ENCODE measurements around the gene P2RY12.

Gene P2RY12

GRCh38 chr3:151410891-151411559 lies 26.5 kb upstream of the P2RY12 start:
- DNase-seq (ENCODE audit: low read depth), result peak; percentile 11
- TF ChIP-seq CTCF (IDR thresholded peaks at IDR 0.05; ENCODE audit: low read length, missing control alignments), result no peak
- no peak overlapping the region for H3K4me3 ChIP-seq (replicated peaks; ENCODE audit: low read depth, low read length)

- DNase-seq (ENCODE audit: low read depth), result no peak
- no peak for TF ChIP-seq CTCF (IDR thresholded peaks at IDR 0.05; ENCODE audit: low read length, missing control alignments)
- no peak overlapping the region for H3K4me3 ChIP-seq (replicated peaks; ENCODE audit: low read depth, low read length)
Observed at GRCh38 chr3:151407928-151408327, 23.4 kb upstream of the P2RY12 start.

GRCh38 chr3:151404316-151404715 lies 19.8 kb upstream of the P2RY12 start:
- TF ChIP-seq CTCF (IDR thresholded peaks at IDR 0.05; ENCODE audit: low read length, missing control alignments), result no peak
- H3K4me3 ChIP-seq (replicated peaks; ENCODE audit: low read depth, low read length), result no peak overlapping the region
- peak; percentile 21 for DNase-seq (ENCODE audit: low read depth)

- peak; percentile 59 for DNase-seq (ENCODE audit: low read depth)
- TF ChIP-seq CTCF (IDR thresholded peaks at IDR 0.05; ENCODE audit: low read length, missing control alignments), result no peak
- H3K4me3 ChIP-seq (replicated peaks; ENCODE audit: low read depth, low read length), result no peak overlapping the region
Observed at GRCh38 chr3:151403246-151403645, 18.7 kb upstream of the P2RY12 start.

GRCh38 chr3:151402349-151402748 lies 17.8 kb upstream of the P2RY12 start:
- H3K4me3 ChIP-seq (replicated peaks; ENCODE audit: low read depth, low read length), result no peak overlapping the region
- TF ChIP-seq CTCF (IDR thresholded peaks at IDR 0.05; ENCODE audit: low read length, missing control alignments), result no peak
- DNase-seq (ENCODE audit: low read depth), result no peak

GRCh38 chr3:151400341-151400740 lies 15.8 kb upstream of the P2RY12 start:
- DNase-seq (ENCODE audit: low read depth), result no peak
- H3K4me3 ChIP-seq (replicated peaks; ENCODE audit: low read depth, low read length), result no peak overlapping the region
- TF ChIP-seq CTCF (IDR thresholded peaks at IDR 0.05; ENCODE audit: low read length, missing control alignments), result no peak

GRCh38 chr3:151398895-151399294 lies 14.3 kb upstream of the P2RY12 start:
- H3K4me3 ChIP-seq (replicated peaks; ENCODE audit: low read depth, low read length), result no peak overlapping the region
- no peak for TF ChIP-seq CTCF (IDR thresholded peaks at IDR 0.05; ENCODE audit: low read length, missing control alignments)
- no peak for DNase-seq (ENCODE audit: low read depth)
